ENCODE results near the gene STYXL1. TPM values are rescaled to one million over a fixed set of nuclear protein-coding genes. Genes with fewer than 3 reads are reported as not detected.

The STYXL1 gene
- total RNA-seq, 1 donor from 2014 or later = 41.8 TPM

DNA sequence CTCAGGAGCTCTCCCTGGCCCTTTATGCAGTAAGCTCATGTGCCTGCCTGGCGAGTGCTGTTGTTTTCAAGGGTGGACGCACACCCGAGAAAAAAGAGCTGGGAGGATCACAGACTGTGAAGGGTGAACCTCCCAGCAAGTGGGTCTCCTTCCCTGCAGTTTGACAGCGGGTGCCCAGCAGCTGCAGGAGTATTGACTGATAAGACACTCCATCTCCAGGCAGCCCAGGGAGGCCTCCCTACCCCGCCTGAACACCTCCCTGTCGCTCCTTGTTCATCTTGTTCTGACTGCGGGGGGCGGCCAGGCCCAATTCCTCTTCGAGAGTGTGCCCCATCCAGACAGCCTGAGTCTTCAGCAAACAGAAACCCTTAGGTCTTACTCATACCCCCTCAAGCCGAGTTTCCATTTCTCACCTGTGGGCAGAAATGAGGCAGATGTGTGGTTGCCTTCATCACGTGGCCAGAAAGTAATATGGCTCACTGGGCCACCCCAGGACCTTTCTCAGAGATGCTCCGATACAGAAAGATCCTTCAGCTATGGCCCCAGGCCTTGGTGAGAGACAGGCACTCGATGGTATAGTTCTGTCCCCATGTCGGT lies 17.3 kb upstream of the STYXL1 start:
- Mint-ChIP-seq H3K9me3 (ENCODE audit: unreplicated experiment) (peaks cover 3% of the 10 kb centered on the region), H3K27me3 (ENCODE audit: unreplicated experiment) (peaks cover 9% of the 10 kb centered on the region), H3K4me1 (ENCODE audit: low read depth, unreplicated experiment) (no peaks in the 10 kb centered on the region), H3K36me3 (ENCODE audit: unreplicated experiment) (no peaks in the 10 kb centered on the region), H3K27ac (ENCODE audit: unreplicated experiment) (no peak overlapping the region), H3K4me3 (ENCODE audit: unreplicated experiment) (no peak overlapping the region)
- TF ChIP-seq, protein P1, sequence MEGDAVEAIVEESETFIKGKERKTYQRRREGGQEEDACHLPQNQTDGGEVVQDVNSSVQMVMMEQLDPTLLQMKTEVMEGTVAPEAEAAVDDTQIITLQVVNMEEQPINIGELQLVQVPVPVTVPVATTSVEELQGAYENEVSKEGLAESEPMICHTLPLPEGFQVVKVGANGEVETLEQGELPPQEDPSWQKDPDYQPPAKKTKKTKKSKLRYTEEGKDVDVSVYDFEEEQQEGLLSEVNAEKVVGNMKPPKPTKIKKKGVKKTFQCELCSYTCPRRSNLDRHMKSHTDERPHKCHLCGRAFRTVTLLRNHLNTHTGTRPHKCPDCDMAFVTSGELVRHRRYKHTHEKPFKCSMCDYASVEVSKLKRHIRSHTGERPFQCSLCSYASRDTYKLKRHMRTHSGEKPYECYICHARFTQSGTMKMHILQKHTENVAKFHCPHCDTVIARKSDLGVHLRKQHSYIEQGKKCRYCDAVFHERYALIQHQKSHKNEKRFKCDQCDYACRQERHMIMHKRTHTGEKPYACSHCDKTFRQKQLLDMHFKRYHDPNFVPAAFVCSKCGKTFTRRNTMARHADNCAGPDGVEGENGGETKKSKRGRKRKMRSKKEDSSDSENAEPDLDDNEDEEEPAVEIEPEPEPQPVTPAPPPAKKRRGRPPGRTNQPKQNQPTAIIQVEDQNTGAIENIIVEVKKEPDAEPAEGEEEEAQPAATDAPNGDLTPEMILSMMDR (IDR thresholded peaks at IDR 0.05; ENCODE audit: partially characterized antibody, unreplicated experiment) = no peak
- no peak for DNase-seq

DNA sequence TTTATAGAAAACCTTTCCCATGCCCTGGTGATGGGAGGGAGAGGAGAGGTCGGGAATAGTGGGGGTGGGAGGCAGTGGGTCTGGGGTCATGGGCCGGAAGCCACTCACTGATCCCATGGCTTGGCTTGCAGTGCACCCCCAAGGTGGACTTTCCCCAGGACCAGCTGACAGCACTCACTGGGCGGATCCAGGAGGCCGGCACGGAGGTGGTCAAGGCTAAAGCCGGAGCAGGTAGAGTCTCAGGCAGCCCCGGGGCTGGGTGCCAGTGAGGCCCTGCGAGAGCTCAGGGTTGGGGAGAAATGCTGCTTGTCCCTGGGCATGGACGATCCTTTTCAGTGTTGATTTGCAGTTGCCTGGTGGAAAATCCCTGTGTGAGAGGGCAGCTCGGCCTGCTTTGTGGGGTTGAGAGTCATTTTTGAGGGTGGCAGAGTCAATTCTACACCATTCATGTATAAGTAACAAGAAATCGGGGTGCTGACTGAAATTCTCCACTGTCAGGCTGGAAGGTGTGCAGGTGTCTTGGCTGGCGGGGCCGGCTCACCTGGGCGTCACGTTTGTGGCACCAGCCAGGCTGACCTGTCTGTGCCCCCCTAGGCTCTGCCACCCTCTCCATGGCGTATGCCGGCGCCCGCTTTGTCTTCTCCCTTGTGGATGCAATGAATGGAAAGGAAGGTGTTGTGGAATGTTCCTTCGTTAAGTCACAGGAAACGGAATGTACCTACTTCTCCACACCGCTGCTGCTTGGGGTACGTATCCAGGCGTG lies 16.6 kb upstream of the STYXL1 start:
- Mint-ChIP-seq H3K36me3 (ENCODE audit: unreplicated experiment) (no peaks in the 10 kb centered on the region), H3K4me1 (ENCODE audit: low read depth, unreplicated experiment) (no peaks in the 10 kb centered on the region), H3K27ac (ENCODE audit: unreplicated experiment) (no peak overlapping the region), H3K4me3 (ENCODE audit: unreplicated experiment) (no peak overlapping the region), H3K9me3 (ENCODE audit: unreplicated experiment) (peaks cover 3% of the 10 kb centered on the region), H3K27me3 (ENCODE audit: unreplicated experiment) (peaks cover 9% of the 10 kb centered on the region)
- DNase-seq = no peak
- TF ChIP-seq, protein P1 (IDR thresholded peaks at IDR 0.05; ENCODE audit: partially characterized antibody, unreplicated experiment) = no peak

DNA sequence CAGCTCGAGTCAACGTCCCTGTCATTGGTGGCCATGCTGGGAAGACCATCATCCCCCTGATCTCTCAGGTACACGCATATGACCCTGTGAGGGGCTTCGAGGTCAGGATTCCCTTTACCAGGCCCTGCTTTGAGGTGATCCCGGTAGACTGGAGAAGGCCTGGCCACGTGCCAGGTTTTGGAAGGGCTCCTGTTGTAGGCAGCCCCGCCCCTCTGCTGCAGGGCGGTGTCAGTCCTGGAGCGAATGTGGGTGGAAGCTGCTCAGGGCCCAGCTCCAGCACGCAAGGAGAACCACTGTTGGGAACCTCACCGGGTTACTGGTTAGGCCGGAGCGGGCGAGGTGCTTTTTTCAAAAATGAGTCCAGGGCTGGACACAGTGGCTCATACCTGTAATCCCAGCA lies 15.7 kb upstream of the STYXL1 start:
- H3K27ac Mint-ChIP-seq (ENCODE audit: unreplicated experiment) = no peak overlapping the region
- no peaks in the 10 kb centered on the region for H3K36me3 Mint-ChIP-seq (ENCODE audit: unreplicated experiment)
- peaks cover 3% of the 10 kb centered on the region for H3K9me3 Mint-ChIP-seq (ENCODE audit: unreplicated experiment)
- H3K4me3 Mint-ChIP-seq (ENCODE audit: unreplicated experiment) = no peak overlapping the region
- H3K4me1 Mint-ChIP-seq (ENCODE audit: low read depth, unreplicated experiment) = no peaks in the 10 kb centered on the region
- TF ChIP-seq, protein P1 (IDR thresholded peaks at IDR 0.05; ENCODE audit: partially characterized antibody, unreplicated experiment) = no peak
- H3K27me3 Mint-ChIP-seq (ENCODE audit: unreplicated experiment) = peaks cover 9% of the 10 kb centered on the region
- DNase-seq = no peak

DNA sequence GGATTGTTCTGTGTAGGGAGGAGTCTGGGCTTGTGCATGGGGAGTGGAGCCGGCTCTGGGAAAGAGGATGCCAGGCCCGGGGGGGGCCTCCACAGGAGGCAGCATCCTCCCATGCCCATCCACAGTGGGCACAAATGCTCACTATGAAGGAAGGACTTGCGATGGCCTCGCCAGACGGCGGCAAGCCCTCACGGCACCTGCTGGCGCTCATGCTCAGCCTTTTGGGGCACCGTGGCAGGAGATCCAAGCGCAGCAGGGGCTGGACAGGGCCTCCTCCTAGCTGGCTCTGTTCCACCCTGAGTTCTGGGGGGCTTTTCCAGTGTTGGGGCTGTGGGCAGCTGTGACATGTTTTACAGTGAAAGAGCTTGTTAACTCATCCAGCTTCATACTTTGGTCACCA lies 15.3 kb upstream of the STYXL1 start:
- Mint-ChIP-seq H3K4me1 (ENCODE audit: low read depth, unreplicated experiment) (no peaks in the 10 kb centered on the region), H3K9me3 (ENCODE audit: unreplicated experiment) (peaks cover 3% of the 10 kb centered on the region), H3K4me3 (ENCODE audit: unreplicated experiment) (no peak overlapping the region), H3K27me3 (ENCODE audit: unreplicated experiment) (peaks cover 9% of the 10 kb centered on the region), H3K27ac (ENCODE audit: unreplicated experiment) (no peak overlapping the region), H3K36me3 (ENCODE audit: unreplicated experiment) (no peaks in the 10 kb centered on the region)
- TF ChIP-seq, protein P1 (IDR thresholded peaks at IDR 0.05; ENCODE audit: partially characterized antibody, unreplicated experiment) = no peak
- DNase-seq = no peak

DNA sequence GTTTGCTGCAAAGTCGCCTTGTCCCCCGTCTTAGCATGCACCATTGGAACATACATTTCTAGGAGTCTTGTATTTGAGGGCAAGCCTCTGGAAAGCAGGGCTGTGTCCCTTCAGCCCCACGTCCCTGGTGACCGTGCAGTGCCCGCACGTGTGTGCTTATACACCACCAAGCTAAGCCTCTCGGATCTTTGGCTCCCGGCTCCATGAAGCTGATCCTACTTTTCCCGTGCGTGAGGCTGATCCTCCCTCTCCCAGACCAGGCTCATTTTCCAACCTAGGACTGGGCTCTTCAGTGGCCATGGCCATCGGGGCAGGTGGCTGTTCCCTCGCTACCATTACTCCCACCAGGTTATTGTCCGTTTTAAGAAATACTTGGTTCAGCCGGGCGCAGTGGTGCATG lies 14.5 kb upstream of the STYXL1 start:
- Mint-ChIP-seq H3K4me3 (ENCODE audit: unreplicated experiment) (no peak overlapping the region), H3K9me3 (ENCODE audit: unreplicated experiment) (peaks cover 7% of the 10 kb centered on the region), H3K36me3 (ENCODE audit: unreplicated experiment) (no peaks in the 10 kb centered on the region), H3K27ac (ENCODE audit: unreplicated experiment) (no peak overlapping the region), H3K4me1 (ENCODE audit: low read depth, unreplicated experiment) (no peaks in the 10 kb centered on the region), H3K27me3 (ENCODE audit: unreplicated experiment) (peaks cover 9% of the 10 kb centered on the region)
- DNase-seq = no peak
- TF ChIP-seq, protein P1 (IDR thresholded peaks at IDR 0.05; ENCODE audit: partially characterized antibody, unreplicated experiment) = no peak
